Measurements from ENCODE around the gene MYL4. TPM values are rescaled to one million over a fixed set of nuclear protein-coding genes. Genes with fewer than 3 reads are reported as not detected.
"Not testable (repeated sequence)": the region's sequence is repeated elsewhere in the genome, so short reads cannot be mapped to it uniquely, and the experiment has no call there.

Gene MYL4
- total and polyA plus RNA-seq, 3 experiments from 2014 or later = not detected

GRCh38 chr17:47264166-47264565 lies 55.0 kb downstream of the MYL4 start:
- no peak overlapping the region for H3K27ac ChIP-seq (ENCODE audit: low read depth, low read length)
- no peak overlapping the region for H3K4me3 ChIP-seq (ENCODE audit: low read length)
- ChIA-PET CTCF (no interaction called here), POLR2A (no interaction called here)
- no peaks in the 10 kb centered on the region for H3K36me3 ChIP-seq (ENCODE audit: insufficient read depth, low read length)
- H3K4me3 Mint-ChIP-seq = no peak overlapping the region
- no peaks in the 10 kb centered on the region for H3K4me1 Mint-ChIP-seq
- no peaks in the 10 kb centered on the region for H3K4me1 ChIP-seq (ENCODE audit: insufficient read depth, low read length)
- no peaks in the 10 kb centered on the region for H3K9me3 ChIP-seq (ENCODE audit: low read length)
- peak overlapping the region in 2 of 8 donors; percentile 19 to 31 for H3K27ac Mint-ChIP-seq
- H3K9me3 Mint-ChIP-seq = no peaks in the 10 kb centered on the region
- no peak for DNase-seq
- H3K27me3 Mint-ChIP-seq = peaks cover 5 to 37% of the 10 kb centered on the region in 2 donors
- no peaks in the 10 kb centered on the region for H3K36me3 Mint-ChIP-seq
- no peaks in the 10 kb centered on the region for H3K27me3 ChIP-seq (ENCODE audit: insufficient read depth, low read length, poor library complexity, severe bottlenecking)

- no peaks in the 10 kb centered on the region for H3K36me3 ChIP-seq (ENCODE audit: insufficient read depth, low read length)
- Mint-ChIP-seq H3K4me1 (no peaks in the 10 kb centered on the region), H3K4me3 (no peak overlapping the region), H3K36me3 (peaks cover 0 to 4% (median 0%) of the 10 kb centered on the region in 3 donors), H3K27ac (peak overlapping the region in 1 of 8 donors; percentile 44), H3K27me3 (peaks cover 4 to 23% of the 10 kb centered on the region in 2 donors), H3K9me3 (peaks cover 0 to 2% (median 0%) of the 10 kb centered on the region in 5 donors)
- DNase-seq = no peak
- H3K4me1 ChIP-seq (ENCODE audit: insufficient read depth, low read length) = no peaks in the 10 kb centered on the region
- H3K4me3 ChIP-seq (ENCODE audit: low read length) = no peak overlapping the region
- POLR2A ChIA-PET = no interaction called here
- H3K27ac ChIP-seq (ENCODE audit: low read depth, low read length) = no peak overlapping the region
- no peaks in the 10 kb centered on the region for H3K9me3 ChIP-seq (ENCODE audit: low read length)
- no peaks in the 10 kb centered on the region for H3K27me3 ChIP-seq (ENCODE audit: insufficient read depth, low read length, poor library complexity, severe bottlenecking)
- CTCF ChIA-PET = no interaction called here
Measured at GRCh38 chr17:47265983-47266541, 56.9 kb downstream of the MYL4 start.

- Mint-ChIP-seq H3K36me3 (peaks cover 0 to 4% (median 0%) of the 10 kb centered on the region in 3 donors), H3K9me3 (peaks cover 0 to 2% (median 0%) of the 10 kb centered on the region in 5 donors), H3K27me3 (peaks cover 4 to 23% of the 10 kb centered on the region in 2 donors), H3K4me1 (no peaks in the 10 kb centered on the region), H3K27ac (no peak overlapping the region), H3K4me3 (no peak overlapping the region)
- H3K36me3 ChIP-seq (ENCODE audit: insufficient read depth, low read length) = no peaks in the 10 kb centered on the region
- no peaks in the 10 kb centered on the region for H3K27me3 ChIP-seq (ENCODE audit: insufficient read depth, low read length, poor library complexity, severe bottlenecking)
- no peaks in the 10 kb centered on the region for H3K9me3 ChIP-seq (ENCODE audit: low read length)
- no peak for DNase-seq
- H3K27ac ChIP-seq (ENCODE audit: low read depth, low read length) = no peak overlapping the region
- ChIA-PET POLR2A (no interaction called here), CTCF (no interaction called here)
- no peak overlapping the region for H3K4me3 ChIP-seq (ENCODE audit: low read length)
- no peaks in the 10 kb centered on the region for H3K4me1 ChIP-seq (ENCODE audit: insufficient read depth, low read length)
Measured at GRCh38 chr17:47266782-47267181, 57.6 kb downstream of the MYL4 start.

GRCh38 chr17:47267354-47267828 lies 58.2 kb downstream of the MYL4 start:
- H3K36me3 ChIP-seq (ENCODE audit: insufficient read depth, low read length) = no peaks in the 10 kb centered on the region
- H3K9me3 ChIP-seq (ENCODE audit: low read length) = no peaks in the 10 kb centered on the region
- ChIA-PET POLR2A (no interaction called here), CTCF (no interaction called here)
- DNase-seq = no peak
- H3K27ac ChIP-seq (ENCODE audit: low read depth, low read length) = no peak overlapping the region
- H3K9me3 Mint-ChIP-seq = peaks cover 0 to 2% (median 0%) of the 10 kb centered on the region in 5 donors
- H3K27ac Mint-ChIP-seq = no peak overlapping the region
- peaks cover 4 to 20% of the 10 kb centered on the region in 2 donors for H3K27me3 Mint-ChIP-seq
- no peaks in the 10 kb centered on the region for H3K4me1 ChIP-seq (ENCODE audit: insufficient read depth, low read length)
- no peak overlapping the region for H3K4me3 ChIP-seq (ENCODE audit: low read length)
- H3K27me3 ChIP-seq (ENCODE audit: insufficient read depth, low read length, poor library complexity, severe bottlenecking) = no peaks in the 10 kb centered on the region
- H3K4me1 Mint-ChIP-seq = no peaks in the 10 kb centered on the region
- H3K4me3 Mint-ChIP-seq = no peak overlapping the region
- peaks cover 0 to 4% (median 0%) of the 10 kb centered on the region in 3 donors for H3K36me3 Mint-ChIP-seq

- peaks cover 4 to 12% of the 10 kb centered on the region in 2 donors for H3K27me3 Mint-ChIP-seq
- H3K9me3 ChIP-seq (ENCODE audit: low read length); CTCF ChIA-PET; H3K36me3 ChIP-seq (ENCODE audit: insufficient read depth, low read length); H3K27me3 ChIP-seq (ENCODE audit: insufficient read depth, low read length, poor library complexity, severe bottlenecking); DNase-seq; H3K4me3 Mint-ChIP-seq; H3K27ac ChIP-seq (ENCODE audit: low read depth, low read length); H3K4me3 ChIP-seq (ENCODE audit: low read length); H3K27ac Mint-ChIP-seq; H3K4me1 Mint-ChIP-seq; H3K36me3 Mint-ChIP-seq; POLR2A ChIA-PET; H3K4me1 ChIP-seq (ENCODE audit: insufficient read depth, low read length); H3K9me3 Mint-ChIP-seq: not testable (repeated sequence)
Measured at GRCh38 chr17:47268964-47269363, 59.8 kb downstream of the MYL4 start.

GRCh38 chr17:47269561-47270280 lies 60.6 kb downstream of the MYL4 start:
- H3K36me3 Mint-ChIP-seq; H3K4me3 ChIP-seq (ENCODE audit: low read length); H3K9me3 Mint-ChIP-seq; H3K27me3 Mint-ChIP-seq; H3K27ac Mint-ChIP-seq; H3K27me3 ChIP-seq (ENCODE audit: insufficient read depth, low read length, poor library complexity, severe bottlenecking); H3K4me1 Mint-ChIP-seq; DNase-seq; H3K9me3 ChIP-seq (ENCODE audit: low read length); H3K36me3 ChIP-seq (ENCODE audit: insufficient read depth, low read length); H3K4me1 ChIP-seq (ENCODE audit: insufficient read depth, low read length); H3K4me3 Mint-ChIP-seq; CTCF ChIA-PET; H3K27ac ChIP-seq (ENCODE audit: low read depth, low read length); POLR2A ChIA-PET: not testable (repeated sequence)

GRCh38 chr17:47270946-47271705 lies 62.0 kb downstream of the MYL4 start:
- no peaks in the 10 kb centered on the region for H3K9me3 ChIP-seq (ENCODE audit: low read length)
- ChIA-PET CTCF (no interaction called here), POLR2A (interaction anchor here (0.6 kb wide), 1 partner anchor 11 kb away, joined by 3 read pairs; no protein-coding TSS in a partner anchor)
- Mint-ChIP-seq H3K27ac (no peak overlapping the region), H3K27me3 (peaks cover 0 to 16% of the 10 kb centered on the region in 2 donors), H3K36me3 (peaks cover 0 to 4% (median 0%) of the 10 kb centered on the region in 3 donors), H3K9me3 (peaks cover 0 to 2% (median 0%) of the 10 kb centered on the region in 5 donors), H3K4me1 (no peaks in the 10 kb centered on the region), H3K4me3 (no peak overlapping the region)
- H3K4me1 ChIP-seq (ENCODE audit: insufficient read depth, low read length) = no peaks in the 10 kb centered on the region
- H3K27me3 ChIP-seq (ENCODE audit: insufficient read depth, low read length, poor library complexity, severe bottlenecking) = no peaks in the 10 kb centered on the region
- H3K4me3 ChIP-seq (ENCODE audit: low read length) = no peak overlapping the region
- DNase-seq = no peak
- H3K27ac ChIP-seq (ENCODE audit: low read depth, low read length) = no peak overlapping the region
- H3K36me3 ChIP-seq (ENCODE audit: insufficient read depth, low read length) = no peaks in the 10 kb centered on the region

- H3K4me3 ChIP-seq (ENCODE audit: low read length) = no peak overlapping the region
- H3K9me3 ChIP-seq (ENCODE audit: low read length) = no peaks in the 10 kb centered on the region
- Mint-ChIP-seq H3K27me3 (peaks cover 0 to 14% of the 10 kb centered on the region in 2 donors), H3K4me3 (no peak overlapping the region), H3K9me3 (peaks cover 0 to 2% (median 0%) of the 10 kb centered on the region in 5 donors), H3K4me1 (no peaks in the 10 kb centered on the region), H3K27ac (no peak overlapping the region), H3K36me3 (peaks cover 0 to 4% (median 0%) of the 10 kb centered on the region in 3 donors)
- CTCF ChIA-PET = no interaction called here
- no peaks in the 10 kb centered on the region for H3K27me3 ChIP-seq (ENCODE audit: insufficient read depth, low read length, poor library complexity, severe bottlenecking)
- H3K4me1 ChIP-seq (ENCODE audit: insufficient read depth, low read length) = no peaks in the 10 kb centered on the region
- H3K27ac ChIP-seq (ENCODE audit: low read depth, low read length) = no peak overlapping the region
- POLR2A ChIA-PET = no interaction called here
- no peaks in the 10 kb centered on the region for H3K36me3 ChIP-seq (ENCODE audit: insufficient read depth, low read length)
- no peak for DNase-seq
Measured at GRCh38 chr17:47272491-47272890, 63.3 kb downstream of the MYL4 start.
